Mesenchymal stem cell (in vitro differentiated cells and primary cell): Measurements from ENCODE around the gene RPGRIP1L.

ENCODE experiments used
- DNase-seq: peaks from one replicate; pipeline ENCODE4 v3.0.0-alpha.2; 2013
- H2AFZ ChIP-seq: one replicate; pipeline ENCODE4 v1.6.1; 2013; ENCODE audit warnings: low read depth, mild to moderate bottlenecking, control low read depth, inconsistent platforms, low read length, moderate library complexity
- H2AK5ac ChIP-seq: 2 replicates; pipeline ENCODE4 v1.6.1; 2013; ENCODE audit warnings: low read length, moderate library complexity, mild to moderate bottlenecking, inconsistent platforms; ENCODE audit not compliant: severe bottlenecking
- H2BK120ac ChIP-seq: one replicate; pipeline ENCODE4 v1.6.1; 2013; ENCODE audit warnings: low read depth, mild to moderate bottlenecking, inconsistent platforms, low read length, moderate library complexity
- H2BK12ac ChIP-seq, 2 experiments: one replicate each; pipeline ENCODE4 v1.6.1; 2013; ENCODE audit warnings: inconsistent platforms in 2 of 2, low read length in 2 of 2, mild to moderate bottlenecking in 2 of 2, moderate library complexity in 2 of 2, control low read depth in 1 of 2
- H2BK15ac ChIP-seq: one replicate; pipeline ENCODE4 v1.6.1; 2013; ENCODE audit warnings: mild to moderate bottlenecking, low read depth, inconsistent platforms; ENCODE audit not compliant: poor library complexity, severe bottlenecking
- H2BK5ac ChIP-seq: 2 replicates; pipeline ENCODE4 v1.6.1; 2013; ENCODE audit warnings: low read depth, mild to moderate bottlenecking, low read length, control low read depth, inconsistent platforms; ENCODE audit not compliant: poor library complexity, severe bottlenecking
- H3K14ac ChIP-seq, 2 experiments: one replicate each; pipeline ENCODE4 v1.6.1; 2013; ENCODE audit warnings: inconsistent platforms in 2 of 2, low read length in 2 of 2, control low read depth in 1 of 2, mild to moderate bottlenecking in 1 of 2, moderate library complexity in 1 of 2
- H3K18ac ChIP-seq, 2 experiments: one replicate each; pipeline ENCODE4 v1.6.1; 2013; ENCODE audit warnings: inconsistent platforms in 2 of 2, low read length in 2 of 2, control low read depth in 1 of 2, low read depth in 1 of 2, mild to moderate bottlenecking in 1 of 2
- H3K23ac ChIP-seq, 2 experiments: one replicate each; pipeline ENCODE4 v1.6.1; 2013; ENCODE audit warnings: inconsistent platforms in 2 of 2, low read length in 2 of 2, mild to moderate bottlenecking in 2 of 2, moderate library complexity in 2 of 2, control low read depth in 1 of 2
- H3K27ac ChIP-seq: 2 replicates; pipeline ENCODE4 v1.5.1; 2013; ENCODE audit warnings: mild to moderate bottlenecking, moderate library complexity, low read length, control low read depth, inconsistent platforms; ENCODE audit not compliant: poor library complexity, severe bottlenecking
- H3K27me3 ChIP-seq, 2 experiments: 2 replicates each; pipeline versions ENCODE4 v1.6.1 to v1.7.0; 2013; ENCODE audit warnings: low read length in 2 of 2, mild to moderate bottlenecking in 2 of 2, moderate library complexity in 2 of 2, control low read depth in 1 of 2, inconsistent platforms in 1 of 2; ENCODE audit not compliant: control insufficient read depth in 1 of 2, insufficient read depth in 1 of 2
- H3K36me3 ChIP-seq, 2 experiments: 2 replicates each; pipeline versions ENCODE4 v1.6.1 to v1.7.0; 2013; ENCODE audit warnings: low read length in 2 of 2, control low read depth in 1 of 2, inconsistent platforms in 1 of 2, low read depth in 1 of 2, mild to moderate bottlenecking in 1 of 2; ENCODE audit not compliant: insufficient read depth in 2 of 2, control insufficient read depth in 1 of 2
- H3K4ac ChIP-seq, 2 experiments: one replicate each; pipeline ENCODE4 v1.6.1; 2013; ENCODE audit warnings: inconsistent platforms in 2 of 2, low read length in 2 of 2, mild to moderate bottlenecking in 2 of 2, moderate library complexity in 2 of 2, control low read depth in 1 of 2, low read depth in 1 of 2
- H3K4me1 ChIP-seq: 2 replicates; pipeline ENCODE4 v1.6.1; 2013; ENCODE audit warnings: low read depth, low read length, control low read depth; ENCODE audit not compliant: control insufficient read depth, insufficient read depth
- H3K4me2 ChIP-seq: 2 replicates; pipeline ENCODE4 v1.6.1; 2013; ENCODE audit warnings: low read length, mild to moderate bottlenecking, inconsistent platforms; ENCODE audit not compliant: poor library complexity, severe bottlenecking
- H3K4me3 ChIP-seq, 2 experiments: 2 replicates each; pipeline versions ENCODE4 v1.5.1 to v1.7.0; 2013; ENCODE audit warnings: low read length in 2 of 2, mild to moderate bottlenecking in 2 of 2, control low read depth in 1 of 2, low read depth in 1 of 2; ENCODE audit not compliant: insufficient read depth in 1 of 2
- H3K79me1 ChIP-seq: replicated peaks from 2 replicates; pipeline ENCODE4 v1.6.1; 2013; ENCODE audit warnings: mild to moderate bottlenecking, control low read depth, low read length, inconsistent platforms; ENCODE audit not compliant: poor library complexity, severe bottlenecking
- H3K9ac ChIP-seq: 2 replicates; pipeline ENCODE4 v1.7.0; 2013; ENCODE audit warnings: mild to moderate bottlenecking, low read length, moderate library complexity
- H3K9me3 ChIP-seq: 2 replicates; pipeline ENCODE4 v1.7.0; 2013; ENCODE audit warnings: mild to moderate bottlenecking, low read length; ENCODE audit not compliant: control insufficient read depth
- H4K8ac ChIP-seq: one replicate; pipeline ENCODE4 v1.6.1; 2013; ENCODE audit warnings: inconsistent platforms, mild to moderate bottlenecking, low read length, moderate library complexity
- H4K91ac ChIP-seq: one replicate; pipeline ENCODE4 v1.6.1; 2013; ENCODE audit warnings: mild to moderate bottlenecking, low read length, inconsistent platforms
- WGBS: methylation state at CpG from one replicate; pipeline ENCODE4 v1.1.7; 2013; ENCODE audit warnings: mixed read lengths; 5-methylcytosine and 5-hydroxymethylcytosine counted together

RPGRIP1L gene

GRCh38 chr16:53642094-53642493, 61.6 kb downstream of the RPGRIP1L start:
- Histone ChIP-seq H4K91ac (no peak overlapping the region), H3K4ac (no peak overlapping the region), H3K18ac (no peak overlapping the region), H2BK120ac (no peak overlapping the region), H3K79me1 (no peaks in the 10 kb centered on the region), H3K23ac (no peak overlapping the region), H2BK5ac (no peak overlapping the region), H3K9me3 (peaks cover 20% of the 10 kb centered on the region), H3K4me3 (no peak overlapping the region), H3K4me1 (no peaks in the 10 kb centered on the region), H4K8ac (no peak overlapping the region), H3K4me2 (no peak overlapping the region), H2AFZ (no peak overlapping the region), H2AK5ac (no peak overlapping the region), H3K36me3 (peaks cover 0 to 58% of the 10 kb centered on the region in 2 experiments), H3K14ac (no peak overlapping the region), H3K9ac (no peak overlapping the region), H2BK12ac (no peak overlapping the region), H3K27me3 (no peaks in the 10 kb centered on the region), H2BK15ac (no peak overlapping the region), H3K27ac (no peak overlapping the region)
- whole genome bisulfite sequencing = 94% methylated on average over 5 of the region's 5 CpGs
- DNase-seq = no peak

GRCh38 chr16:53636978-53637377, 66.7 kb downstream of the RPGRIP1L start:
- Histone ChIP-seq H3K4me1 (no peaks in the 10 kb centered on the region), H2BK15ac (no peak overlapping the region), H3K23ac (no peak overlapping the region), H3K36me3 (peaks cover 0 to 51% of the 10 kb centered on the region in 2 experiments), H3K27me3 (no peaks in the 10 kb centered on the region), H3K9me3 (no peaks in the 10 kb centered on the region), H2BK12ac (no peak overlapping the region), H2BK5ac (no peak overlapping the region), H3K4ac (no peak overlapping the region), H3K27ac (no peak overlapping the region), H3K4me3 (no peak overlapping the region), H4K8ac (no peak overlapping the region), H3K79me1 (no peaks in the 10 kb centered on the region), H2AK5ac (no peak overlapping the region), H3K14ac (no peak overlapping the region), H3K18ac (no peak overlapping the region), H2BK120ac (no peak overlapping the region), H3K4me2 (no peak overlapping the region), H4K91ac (no peak overlapping the region), H2AFZ (no peak overlapping the region), H3K9ac (no peak overlapping the region)
- WGBS = 93% methylated on average over 2 of the region's 2 CpGs
- DNase-seq = no peak

- no peaks in the 10 kb centered on the region for H3K4me1 ChIP-seq
- H2BK120ac ChIP-seq = no peak overlapping the region
- no peak overlapping the region for H2AK5ac ChIP-seq
- no peak overlapping the region for H2BK5ac ChIP-seq
- 93% methylated on average over 2 of the region's 2 CpGs for WGBS
- peaks cover 0 to 39% of the 10 kb centered on the region in 2 experiments for H3K36me3 ChIP-seq
- no peaks in the 10 kb centered on the region for H3K79me1 ChIP-seq
- H2BK12ac ChIP-seq = no peak overlapping the region
- H2BK15ac ChIP-seq = no peak overlapping the region
- H4K8ac ChIP-seq = no peak overlapping the region
- H3K4me3 ChIP-seq = no peak overlapping the region
- no peak overlapping the region for H3K14ac ChIP-seq
- H3K9me3 ChIP-seq = no peaks in the 10 kb centered on the region
- H2AFZ ChIP-seq = no peak overlapping the region
- no peak overlapping the region for H3K18ac ChIP-seq
- no peak overlapping the region for H3K4ac ChIP-seq
- no peak for DNase-seq
- no peak overlapping the region for H3K9ac ChIP-seq
- H3K27me3 ChIP-seq = no peaks in the 10 kb centered on the region
- H3K4me2 ChIP-seq = no peak overlapping the region
- H3K23ac ChIP-seq = no peak overlapping the region
- H3K27ac ChIP-seq = peak overlapping the region; percentile 52
- H4K91ac ChIP-seq = no peak overlapping the region
Measured at GRCh38 chr16:53632526-53632925, 71.1 kb downstream of the RPGRIP1L start.

GRCh38 chr16:53631236-53632025, 72.2 kb downstream of the RPGRIP1L start:
- H3K4me1 ChIP-seq = no peaks in the 10 kb centered on the region
- no peaks in the 10 kb centered on the region for H3K79me1 ChIP-seq
- no peaks in the 10 kb centered on the region for H3K27me3 ChIP-seq

More at GRCh38 chr16:53631236-53632025, 72.2 kb downstream of the RPGRIP1L start:
- Histone ChIP-seq H2AFZ (no peak overlapping the region), H2BK120ac (no peak overlapping the region), H3K18ac (no peak overlapping the region), H3K4me3 (no peak overlapping the region), H3K23ac (no peak overlapping the region), H2AK5ac (no peak overlapping the region), H3K9me3 (no peaks in the 10 kb centered on the region), H2BK12ac (no peak overlapping the region), H3K14ac (no peak overlapping the region), H4K91ac (no peak overlapping the region), H3K36me3 (peaks cover 0 to 35% of the 10 kb centered on the region in 2 experiments), H3K9ac (no peak overlapping the region), H2BK5ac (no peak overlapping the region), H3K4me2 (no peak overlapping the region), H4K8ac (no peak overlapping the region), H3K4ac (no peak overlapping the region), H3K27ac (no peak overlapping the region), H2BK15ac (no peak overlapping the region)
- WGBS = 90% methylated on average over 5 of the region's 8 CpGs
- DNase-seq = no peak
